Loucy (cell line): ENCODE data around the gene TDRD10.

ENCODE experiments used
- H2AFZ ChIP-seq: fragments of 200-600 bp; sonication (generic); 2 replicates; pipeline ENCODE4 v1.6.0; 2016; ENCODE audit warnings: antibody characterized with exemption, mild to moderate bottlenecking, low read length, moderate library complexity
- H3F3A ChIP-seq: fragments of 200-600 bp; 2 replicates; pipeline ENCODE4 v1.6.0; 2016; ENCODE audit warnings: antibody characterized with exemption, low read depth, mild to moderate bottlenecking
- H3K27me3 ChIP-seq: fragments of 200-600 bp; sonication (generic); 2 replicates; pipeline ENCODE4 v1.6.1; 2014; ENCODE audit warnings: low read length, mild to moderate bottlenecking; ENCODE audit not compliant: insufficient read depth, poor library complexity, severe bottlenecking
- H3K36me3 ChIP-seq: fragments of 200-600 bp; sonication (generic); 2 replicates; pipeline ENCODE4 v1.6.1; 2016; ENCODE audit warnings: low read length; ENCODE audit not compliant: insufficient read depth
- H3K4me1 ChIP-seq: fragments of 200-600 bp; sonication (generic); 2 replicates; pipeline ENCODE4 v1.5.1; 2014; ENCODE audit warnings: low read length, mild to moderate bottlenecking; ENCODE audit not compliant: insufficient read depth, poor library complexity, severe bottlenecking
- H3K4me2 ChIP-seq: fragments of 200-600 bp; sonication (generic); 2 replicates; pipeline ENCODE4 v1.6.0; 2014; ENCODE audit warnings: antibody characterized with exemption, low read length, low read depth, mild to moderate bottlenecking; ENCODE audit not compliant: poor library complexity, severe bottlenecking
- H3K4me3 ChIP-seq: fragments of 200-600 bp; sonication (generic); 2 replicates; pipeline ENCODE4 v1.5.1; 2014; ENCODE audit warnings: low read length, mild to moderate bottlenecking, mixed read lengths; ENCODE audit not compliant: poor library complexity, severe bottlenecking
- H3K79me2 ChIP-seq: fragments of 200-600 bp; sonication (generic); 2 replicates; pipeline ENCODE4 v1.6.1; 2014; ENCODE audit warnings: low read length; ENCODE audit not compliant: insufficient read depth
- H3K9ac ChIP-seq: fragments of 200-600 bp; sonication (generic); 2 replicates; pipeline ENCODE4 v1.6.0; 2014; ENCODE audit warnings: mild to moderate bottlenecking, low read depth, low read length, moderate library complexity; ENCODE audit not compliant: poor library complexity, severe bottlenecking
- H3K9me2 ChIP-seq: fragments of 200-600 bp; sonication (generic); replicated peaks from 2 replicates; pipeline ENCODE4 v1.6.1; 2016; ENCODE audit warnings: low read depth, low read length, mixed read lengths
- H3K9me3 ChIP-seq: fragments of 200-600 bp; sonication (generic); 2 replicates; pipeline ENCODE4 v1.6.1; 2014; ENCODE audit warnings: mild to moderate bottlenecking, antibody characterized with exemption, low read length, low read depth; ENCODE audit not compliant: insufficient read depth
- H4K20me1 ChIP-seq: fragments of 200-600 bp; sonication (generic); 2 replicates; pipeline ENCODE4 v1.6.0; 2014; ENCODE audit warnings: antibody characterized with exemption, low read length, mild to moderate bottlenecking; ENCODE audit not compliant: insufficient read depth, poor library complexity, severe bottlenecking
- CTCF ChIP-seq: fragments of 200-600 bp; sonication (generic); conservative IDR thresholded peaks from 2 replicates; pipeline ENCODE4 v1.5.1; 2014; ENCODE audit warnings: mild to moderate bottlenecking, antibody characterized with exemption, low read length
- EZH2phosphoT487 ChIP-seq: fragments of 200-600 bp; IDR thresholded peaks from 2 replicates; pipeline ENCODE4 v1.6.1; 2018; ENCODE audit warnings: antibody characterized with exemption, mild to moderate bottlenecking, moderate library complexity, borderline replicate concordance

TDRD10 gene

GRCh38 chr1:154575951-154576566, 74.0 kb downstream of the TDRD10 start:
- Histone ChIP-seq H3K4me3 (no peak overlapping the region), H3K4me2 (no peak overlapping the region), H3K9me3 (no peaks in the 10 kb centered on the region), H2AFZ (no peak overlapping the region), H3F3A (no peaks in the 10 kb centered on the region), H3K36me3 (peaks cover 31% of the 10 kb centered on the region; the same call in 1 of the 2 replicates), H3K27me3 (no peaks in the 10 kb centered on the region), H3K4me1 (peaks cover 15% of the 10 kb centered on the region), H3K9ac (no peak overlapping the region), H3K9me2 (no peaks in the 10 kb centered on the region), H3K79me2 (no peaks in the 10 kb centered on the region), H4K20me1 (no peaks in the 10 kb centered on the region)
- TF ChIP-seq CTCF = no peak
- TF ChIP-seq EZH2phosphoT487 = no peak

- Histone ChIP-seq H3K27me3 (no peaks in the 10 kb centered on the region), H3K4me1 (peaks cover 15% of the 10 kb centered on the region), H3K36me3 (peaks cover 44% of the 10 kb centered on the region; the same call in 1 of the 2 replicates), H2AFZ (no peak overlapping the region), H3K79me2 (no peaks in the 10 kb centered on the region), H4K20me1 (no peaks in the 10 kb centered on the region), H3K9ac (no peak overlapping the region), H3K9me2 (no peaks in the 10 kb centered on the region), H3K4me3 (no peak overlapping the region), H3K9me3 (no peaks in the 10 kb centered on the region), H3K4me2 (no peak overlapping the region), H3F3A (no peaks in the 10 kb centered on the region)
- TF ChIP-seq CTCF = no peak
- TF ChIP-seq EZH2phosphoT487 = no peak
These were observed 75.5 kb downstream of the TDRD10 start for GRCh38 chr1:154577346-154578057.

- Histone ChIP-seq H3K4me3 (no peak overlapping the region), H3K4me2 (no peak overlapping the region), H3K9me3 (no peaks in the 10 kb centered on the region), H2AFZ (no peak overlapping the region), H3K4me1 (peaks cover 15% of the 10 kb centered on the region), H3K36me3 (peaks cover 49% of the 10 kb centered on the region; the same call in 1 of the 2 replicates), H3K9me2 (no peaks in the 10 kb centered on the region), H3K27me3 (no peaks in the 10 kb centered on the region), H3K79me2 (no peaks in the 10 kb centered on the region), H3K9ac (no peak overlapping the region), H3F3A (no peaks in the 10 kb centered on the region), H4K20me1 (no peaks in the 10 kb centered on the region)
- no peak for TF ChIP-seq EZH2phosphoT487
- TF ChIP-seq CTCF = no peak
These were observed 76.0 kb downstream of the TDRD10 start for GRCh38 chr1:154578058-154578418.
